A673 (cell line): ENCODE measurements around the gene USP17L29.
"Not testable (repeated sequence)": the region's sequence is repeated elsewhere in the genome, so short reads cannot be mapped to it uniquely, and the experiment has no call there.

Experiments used
- EZH2 ChIP-seq: fragments of 200-600 bp; sonication (generic); IDR thresholded peaks from 2 replicates; pipeline ENCODE4 v1.6.1; 2017; ENCODE audit warnings: borderline replicate concordance, low read depth, mild to moderate bottlenecking, mixed read lengths, antibody characterized with exemption, low read length; ENCODE audit not compliant: poor library complexity, severe bottlenecking
- TF ChIP-seq, protein P1 (sequence below): fragments of 300-800, 200-600 bp; sonication (generic); conservative IDR thresholded peaks from 2 replicates; pipeline ENCODE4 v1.5.1; 2017; ENCODE audit warnings: low read depth, mild to moderate bottlenecking, antibody characterized with exemption, low read length, moderate library complexity, mixed read lengths

DNA sequence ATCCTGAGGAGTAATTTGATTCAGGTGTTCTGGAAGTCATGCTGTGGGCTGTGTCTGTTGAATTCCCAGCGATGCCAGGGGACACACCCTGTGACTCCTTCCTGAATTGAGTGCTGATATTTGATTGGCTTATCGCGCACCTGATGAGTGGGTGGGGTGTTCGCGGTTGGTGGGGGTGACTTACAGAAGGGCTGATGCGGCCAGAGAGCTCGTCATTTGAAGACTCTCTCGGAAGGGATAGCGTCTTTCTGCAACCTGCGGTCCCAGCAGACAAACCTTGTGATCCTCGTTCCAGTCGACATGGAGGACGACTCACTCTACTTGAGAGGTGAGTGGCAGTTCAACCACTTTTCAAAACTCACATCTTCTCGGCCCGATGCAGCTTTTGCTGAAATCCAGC, 9.6 kb upstream of the USP17L29 start, which contains the start of gene USP17L27:
- TF ChIP-seq, protein P1, sequence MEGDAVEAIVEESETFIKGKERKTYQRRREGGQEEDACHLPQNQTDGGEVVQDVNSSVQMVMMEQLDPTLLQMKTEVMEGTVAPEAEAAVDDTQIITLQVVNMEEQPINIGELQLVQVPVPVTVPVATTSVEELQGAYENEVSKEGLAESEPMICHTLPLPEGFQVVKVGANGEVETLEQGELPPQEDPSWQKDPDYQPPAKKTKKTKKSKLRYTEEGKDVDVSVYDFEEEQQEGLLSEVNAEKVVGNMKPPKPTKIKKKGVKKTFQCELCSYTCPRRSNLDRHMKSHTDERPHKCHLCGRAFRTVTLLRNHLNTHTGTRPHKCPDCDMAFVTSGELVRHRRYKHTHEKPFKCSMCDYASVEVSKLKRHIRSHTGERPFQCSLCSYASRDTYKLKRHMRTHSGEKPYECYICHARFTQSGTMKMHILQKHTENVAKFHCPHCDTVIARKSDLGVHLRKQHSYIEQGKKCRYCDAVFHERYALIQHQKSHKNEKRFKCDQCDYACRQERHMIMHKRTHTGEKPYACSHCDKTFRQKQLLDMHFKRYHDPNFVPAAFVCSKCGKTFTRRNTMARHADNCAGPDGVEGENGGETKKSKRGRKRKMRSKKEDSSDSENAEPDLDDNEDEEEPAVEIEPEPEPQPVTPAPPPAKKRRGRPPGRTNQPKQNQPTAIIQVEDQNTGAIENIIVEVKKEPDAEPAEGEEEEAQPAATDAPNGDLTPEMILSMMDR, result not testable (repeated sequence)
- not testable (repeated sequence) for TF ChIP-seq EZH2
